Esophagus squamous epithelium (tissue), 4 donors: ENCODE data around the gene CYB561A3.

Experiments used
- CTCF ChIP-seq, 6 experiments: fragments of 450-650 bp in 4 of 6; fragments of 200-600 bp in 2 of 6; sonication (generic) in 2 of 6; IDR thresholded peaks; one replicate each; pipeline ENCODE4 v1.5.1; 2016 to 2019; ENCODE audit warnings: antibody characterized with exemption in 6 of 6, mild to moderate bottlenecking in 4 of 6, moderate library complexity in 4 of 6
- POLR2A ChIP-seq, 4 donors: fragments of 450-650 bp; IDR thresholded peaks; one replicate each; pipeline ENCODE4 v1.6.1; 2017; ENCODE audit warnings: antibody characterized with exemption in 4 of 4, mild to moderate bottlenecking in 4 of 4, moderate library complexity in 3 of 4

GRCh38 chr11:61361237-61361740 lies 393 bp downstream of the CYB561A3 start:
- TF ChIP-seq POLR2A (IDR thresholded peaks at IDR 0.05), result no peak
- TF ChIP-seq CTCF (IDR thresholded peaks at IDR 0.05), result no peak
